K562 (cell line): Measurements from ENCODE around the gene PLK1. TPM values are rescaled to one million over a fixed set of nuclear protein-coding genes. Genes with fewer than 3 reads are reported as not detected.

ENCODE experiments used
- CBFA2T3 ChIP-seq: fragments of 450-650 bp; IDR thresholded peaks from 2 replicates; pipeline ENCODE4 v1.6.1; 2017
- CBX3 ChIP-seq, 2 experiments: IDR thresholded peaks; 1 replicate in 1 of 2; 2 replicates in 1 of 2; pipeline ENCODE4 v1.6.1; 2012; ENCODE audit warnings: inconsistent platforms in 2 of 2, low read length in 2 of 2, borderline replicate concordance in 1 of 2, control low read depth in 1 of 2
- CLOCK ChIP-seq: fragments of 250-450 bp; sonication (Bioruptor Pico); IDR thresholded peaks from 2 replicates; pipeline ENCODE4 v1.4.0; 2020; ENCODE audit warnings: mild to moderate bottlenecking, moderate library complexity, borderline replicate concordance
- ETS1 ChIP-seq: conservative IDR thresholded peaks from 2 replicates; pipeline ENCODE4 v1.6.1; 2011; ENCODE audit warnings: low read depth, mild to moderate bottlenecking, low read length; ENCODE audit not compliant: control insufficient read depth
- MITF ChIP-seq: IDR thresholded peaks from 2 replicates; pipeline ENCODE4 v1.6.1; 2014; ENCODE audit warnings: antibody characterized with exemption
- MXD1 ChIP-seq: fragments of 250-450 bp; sonication (Bioruptor Pico); IDR thresholded peaks from 2 replicates; pipeline ENCODE4 v1.8.0; 2021; ENCODE audit warnings: borderline replicate concordance, mild to moderate bottlenecking, moderate library complexity; ENCODE audit not compliant: poor library complexity, severe bottlenecking
- NCOA2 ChIP-seq, 2 experiments: fragments of 450-650 bp; IDR thresholded peaks; 2 replicates each; pipeline ENCODE4 v1.6.1; 2018; ENCODE audit warnings: mild to moderate bottlenecking in 2 of 2, moderate library complexity in 1 of 2; ENCODE audit not compliant: partially characterized antibody in 2 of 2
- PYGO2 ChIP-seq: fragments of 450-650 bp; IDR thresholded peaks from 2 replicates; pipeline ENCODE4 v1.6.1; 2016; ENCODE audit warnings: mild to moderate bottlenecking, missing genetic modification characterization, moderate library complexity, missing compliant biosample characterization
- RBM22 ChIP-seq: fragments of 200-400 bp; formaldehyde crosslinking; IDR thresholded peaks from 2 replicates; pipeline ENCODE4 v1.6.1; 2018; ENCODE audit warnings: low read length, low read depth; ENCODE audit not compliant: poor library complexity, severe bottlenecking
- TEAD1 ChIP-seq, 2 experiments: fragments of 450-650 bp in 1 of 2; sonication (generic) in 1 of 2; formaldehyde crosslinking; IDR thresholded peaks; 2 replicates each; pipeline versions ENCODE4 v1.4.0 to v1.8.0; 2020 to 2022; ENCODE audit warnings: mild to moderate bottlenecking in 2 of 2, missing genetic modification reagents in 1 of 2
- TFE3 ChIP-seq: fragments of 450-650 bp; formaldehyde crosslinking; IDR thresholded peaks from 2 replicates; pipeline ENCODE4 v1.4.0; 2020; ENCODE audit warnings: mild to moderate bottlenecking, mixed read lengths
- ZBTB9 ChIP-seq: fragments of 450-650 bp; formaldehyde crosslinking; IDR thresholded peaks from 2 replicates; pipeline ENCODE4 v1.4.0; 2020; ENCODE audit warnings: mild to moderate bottlenecking, moderate library complexity
- ZNF583 ChIP-seq: fragments of 250-450 bp; sonication (Bioruptor Pico); IDR thresholded peaks from 2 replicates; pipeline ENCODE4 v1.4.0; 2020
- ZNF76 ChIP-seq: fragments of 250-450 bp; sonication (Bioruptor Pico); IDR thresholded peaks from 2 replicates; pipeline ENCODE4 v1.4.0; 2020; ENCODE audit warnings: mild to moderate bottlenecking, moderate library complexity, borderline replicate concordance
- polyA plus RNA-seq, 8 experiments: library from polyadenylated mRNA; depleted of rRNA in 4 of 8; stranded (reverse) in 5 of 8; unstranded in 3 of 8; fragments of >200 nt; fragmentation: Nextera tagmentation in 2 of 8; fragmentation: Illumina TruSeq in 1 of 8; extraction: Ambion mirVana in 2 of 8; extraction: Trizol in 1 of 8; gene quantifications; 2 replicates each; pipeline versions ENCODE4 v1.2.1 to v1.2.3, GENCODE V29; 2011 to 2014; ENCODE audit warnings: inconsistent platforms in 1 of 8, missing spikeins in 1 of 8
- total RNA-seq, 7 experiments: library from RNA; depleted of rRNA in 6 of 7; stranded (reverse); fragments of >200 nt in 6 of 7; fragmentation: Illumina TruSeq in 2 of 7; extraction: Trizol in 2 of 7; gene quantifications; 2 replicates each; pipeline versions ENCODE4 v1.2.1 to v1.2.3, GENCODE V29; 2011 to 2021; ENCODE audit warnings: low replicate concordance in 1 of 7

Gene PLK1
- total and polyA plus RNA-seq, 9 of the 15 experiments (the other 6 are each of a cell fraction or from before 2014, with no cell fraction given) = 13.6 to 212 (median 45.5) TPM

GRCh38 chr16:23640931-23641765 lies 37.5 kb upstream of the PLK1 start, which contains the start of the genes DCTN5 and PALB2 (continued):
- TF ChIP-seq MITF (peak; percentile 3; the same call in 1 of the 2 replicates), PYGO2 (tag) (no peak), NCOA2 (IDR thresholded peaks at IDR 0.05; ENCODE audit: partially characterized antibody in 2 of 2) (no peak), CBFA2T3 (peak; percentile 23; the same call in 1 of the 2 replicates), ZNF583 (no peak), ZNF76 (CRISPR knock-in tag) (no peak), ZBTB9 (CRISPR knock-in tag) (peak; percentile 94; the same call in 1 of the 2 replicates), CLOCK (CRISPR knock-in tag) (no peak), CBX3 (IDR thresholded peaks at IDR 0.05; ENCODE audit: borderline replicate concordance in 1 of 2, low read length in 2 of 2) (no peak; a peak in 1 of 3 replicates), RBM22 (peak; percentile 19), ETS1 (peak; percentile 92), MXD1 (CRISPR knock-in tag) (peak; percentile 80), TFE3 (peak; percentile 46), TEAD1 (CRISPR knock-in tag; IDR thresholded peaks at IDR 0.05) (peak in 1 of 2 experiments; percentile 58; a peak in 2 of 4 replicates)
